Activated B cell treated with CpG ODN at 0.5 μM for 24 hours (primary cell): ENCODE data around the gene CYBC1. TPM values are rescaled to one million over a fixed set of nuclear protein-coding genes. Genes with fewer than 3 reads are reported as not detected.

Experiments used
- ATAC-seq: fragments of 200-7000 bp; cut with Tn5 transposase; one replicate; pipeline ENCODE4 v1.10.0; 2021; ENCODE audit warnings: low read depth, mild to moderate bottlenecking, moderate library complexity
- CTCF ChIA-PET: fragments of 350-600 bp; sonication (Branson Sonifier 250); formaldehyde crosslinking; loops from one replicate; lab custom pipeline; 2021; ENCODE audit warnings: antibody characterized with exemption; lab: Charles Lee
- POLR2A ChIA-PET: fragments of 350-600 bp; sonication (Branson Sonifier 250); formaldehyde crosslinking; loops from one replicate; lab custom pipeline; 2021; ENCODE audit warnings: antibody characterized with exemption; lab: Charles Lee
- DNase-seq: peaks from one replicate; pipeline ENCODE4 v3.0.0; 2022
- H3K27ac Mint-ChIP-seq: one replicate; pipeline ENCODE4 v1.8.0; 2020; ENCODE audit warnings: mixed read lengths
- H3K27me3 Mint-ChIP-seq: one replicate; pipeline ENCODE4 v1.8.0; 2021; ENCODE audit warnings: mixed read lengths
- H3K36me3 Mint-ChIP-seq: one replicate; pipeline ENCODE4 v1.8.0; 2021; ENCODE audit warnings: low read depth, mixed read lengths
- H3K4me1 Mint-ChIP-seq: one replicate; pipeline ENCODE4 v1.8.0; 2021; ENCODE audit warnings: mixed read lengths
- H3K4me3 Mint-ChIP-seq: one replicate; pipeline ENCODE4 v1.8.0; 2020; ENCODE audit warnings: mild to moderate bottlenecking, mixed read lengths
- H3K9me3 Mint-ChIP-seq: one replicate; pipeline ENCODE4 v1.8.0; 2020; ENCODE audit warnings: mixed read lengths
- CTCF ChIP-seq: fragments of 200-600 bp; IDR thresholded peaks from one replicate; pipeline ENCODE4 v1.8.0; 2022; ENCODE audit warnings: antibody characterized with exemption, mild to moderate bottlenecking
- intact Hi-C: fragments of 100-400 bp; cut with micrococcal nuclease; formaldehyde crosslinking; loops from one replicate; pipeline ENCODE4 v1.15.1; 2024
- total RNA-seq: library from RNA; stranded (reverse); gene quantifications from 2 replicates; pipeline ENCODE4 v1.2.3, GENCODE V29; 2022

The CYBC1 gene
- total RNA-seq, 1 donor from 2014 or later: 501 TPM

- H3K36me3 Mint-ChIP-seq: peaks cover 37% of the 10 kb centered on the region
- H3K4me1 Mint-ChIP-seq: peaks cover 54% of the 10 kb centered on the region
- CTCF ChIA-PET: no interaction called here
- H3K9me3 Mint-ChIP-seq: no peaks in the 10 kb centered on the region
- ATAC-seq (no peak), DNase-seq (no peak)
- H3K4me3 Mint-ChIP-seq: no peak overlapping the region
- POLR2A ChIA-PET: interaction anchor here (1.4 to 10.6 kb wide), 2 partner anchors 9 to 19 kb away, joined by 7 to 130 read pairs; partner anchors contain the start of genes CYBC1 and NARF
- no peaks in the 10 kb centered on the region for H3K27me3 Mint-ChIP-seq
- intact Hi-C loops: no loop called here
- no peak for TF ChIP-seq CTCF
- no peak overlapping the region for H3K27ac Mint-ChIP-seq
Measured at GRCh38 chr17:82439194-82439828, 11.2 kb downstream of the CYBC1 start.

DNA sequence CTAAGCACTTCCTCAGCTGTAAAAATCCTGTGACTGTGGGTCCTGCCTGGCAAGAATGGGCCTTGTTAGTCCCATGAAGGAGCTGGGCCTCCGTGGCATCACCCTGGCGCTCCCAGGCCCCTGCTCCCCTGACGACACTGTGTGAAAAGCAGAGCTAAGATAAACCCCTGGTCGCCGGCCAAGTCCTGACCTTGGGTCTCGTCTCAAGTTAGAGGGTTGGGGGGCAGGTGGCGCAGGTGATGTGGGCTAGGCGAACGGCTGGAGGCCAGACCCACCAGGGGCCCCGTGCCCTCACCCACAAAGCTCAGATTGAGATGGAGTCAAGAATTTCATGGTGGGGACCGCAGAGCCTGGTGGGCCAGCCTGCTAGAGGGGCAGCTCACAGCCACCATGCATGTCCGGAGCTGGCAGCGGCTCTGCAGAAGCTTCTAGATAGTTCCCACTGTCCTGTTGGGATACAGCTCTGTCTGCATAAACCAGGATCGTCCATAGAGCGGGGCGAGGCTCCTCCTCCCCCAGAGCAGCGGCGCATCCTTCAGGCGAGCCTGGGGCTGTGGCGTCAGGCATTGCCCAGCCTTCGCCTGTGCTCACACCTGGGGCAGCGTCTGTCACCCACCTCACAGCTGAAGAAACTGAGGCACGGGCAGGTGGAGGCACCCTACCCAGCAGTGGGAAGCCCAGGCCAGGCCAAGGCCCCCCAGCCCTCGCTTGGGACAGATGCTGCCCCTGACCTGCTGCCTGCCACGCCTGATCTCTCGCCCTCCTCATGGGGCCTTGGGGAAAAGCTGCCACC is 12.0 kb downstream of the CYBC1 start:
- ATAC-seq (no peak), DNase-seq (no peak)
- Mint-ChIP-seq H3K27me3 (no peaks in the 10 kb centered on the region), H3K4me3 (no peak overlapping the region), H3K36me3 (peaks cover 32% of the 10 kb centered on the region), H3K27ac (peak overlapping the region; percentile 59), H3K9me3 (no peaks in the 10 kb centered on the region), H3K4me1 (peaks cover 61% of the 10 kb centered on the region)
- ChIA-PET POLR2A (interaction anchor here (0.6 to 10.6 kb wide), 3 partner anchors 10 to 67 kb away, joined by 3 to 130 read pairs (median 7); partner anchors contain the start of genes CYBC1 and NARF), CTCF (interaction anchor here (0.7 kb wide), 1 partner anchor 13 kb away, joined by 3 read pairs; no protein-coding TSS in a partner anchor)
- intact Hi-C loops: no loop called here
- no peak for TF ChIP-seq CTCF

GRCh38 chr17:82437325-82437668 is 13.3 kb downstream of the CYBC1 start:
- ATAC-seq: no peak
- H3K4me3 Mint-ChIP-seq: no peak overlapping the region
- intact Hi-C loops: no loop called here
- DNase-seq: no peak
- H3K27me3 Mint-ChIP-seq: no peaks in the 10 kb centered on the region
- TF ChIP-seq CTCF: no peak
- peaks cover 21% of the 10 kb centered on the region for H3K36me3 Mint-ChIP-seq
- peaks cover 57% of the 10 kb centered on the region for H3K4me1 Mint-ChIP-seq
- POLR2A ChIA-PET: interaction anchor here (10.6 kb wide), 1 partner anchor 11 kb away, joined by 130 read pairs; the partner anchor contains the start of gene CYBC1
- CTCF ChIA-PET: no interaction called here
- no peaks in the 10 kb centered on the region for H3K9me3 Mint-ChIP-seq
- no peak overlapping the region for H3K27ac Mint-ChIP-seq

DNA sequence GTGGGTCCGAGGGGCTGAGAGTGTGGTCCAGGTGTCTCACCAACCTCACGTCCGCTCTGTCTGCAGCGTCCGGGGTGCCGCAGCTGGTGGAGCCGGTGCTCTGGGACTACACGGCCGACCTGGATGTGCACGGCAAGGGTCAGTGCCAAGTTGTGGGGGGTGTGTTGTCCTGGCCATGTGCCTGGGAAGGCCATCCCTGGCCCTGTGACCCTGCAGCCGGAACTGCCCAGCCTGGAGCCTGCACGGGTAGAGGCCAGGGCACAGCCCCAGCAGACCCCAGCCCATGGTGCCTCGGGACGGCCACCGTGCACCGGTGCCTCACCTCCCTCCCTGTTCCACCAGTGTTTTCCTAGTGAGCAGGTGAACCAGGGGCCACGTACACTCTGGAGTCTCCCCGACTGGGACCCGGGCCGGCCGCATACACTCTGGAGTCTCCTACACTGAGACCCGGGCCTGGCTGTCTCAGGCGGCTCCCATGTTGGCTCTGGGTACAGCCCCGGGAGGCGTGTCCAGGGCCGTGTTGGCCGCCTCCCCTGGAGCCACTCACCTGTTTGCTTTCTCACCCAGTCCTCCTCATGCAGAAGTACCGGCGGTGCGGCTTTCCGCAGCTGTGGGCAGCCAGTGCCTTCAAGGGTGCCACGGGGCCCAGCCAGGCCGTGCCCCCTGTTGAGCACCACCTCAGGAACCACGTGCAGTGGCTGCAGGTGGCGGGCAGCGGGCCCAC is 13.8 kb downstream of the CYBC1 start:
- ChIA-PET CTCF (no interaction called here), POLR2A (interaction anchor here (10.6 kb wide), 1 partner anchor 12 kb away, joined by 130 read pairs; the partner anchor contains the start of gene CYBC1)
- Mint-ChIP-seq H3K9me3 (no peaks in the 10 kb centered on the region), H3K4me3 (no peak overlapping the region), H3K36me3 (peaks cover 19% of the 10 kb centered on the region), H3K27ac (no peak overlapping the region), H3K27me3 (no peaks in the 10 kb centered on the region), H3K4me1 (peaks cover 55% of the 10 kb centered on the region)
- DNase-seq: no peak
- no peak for TF ChIP-seq CTCF
- intact Hi-C loops: no loop called here
- ATAC-seq: no peak
